ENCODE results near the gene MTURN.
A peak's percentile ranks its signal among the peaks of the same experiment; 100 is the strongest.
"Not testable (repeated sequence)": the region's sequence is repeated elsewhere in the genome, so short reads cannot be mapped to it uniquely, and the experiment has no call there.

MTURN gene

GRCh38 chr7:30181211-30181610 lies 46.4 kb downstream of the MTURN start:
- no peak for DNase-seq

GRCh38 chr7:30181736-30182522 lies 47.1 kb downstream of the MTURN start:
- DNase-seq: no peak

- no peak for DNase-seq
Measured at GRCh38 chr7:30182814-30183213, 48.0 kb downstream of the MTURN start.

- no peak for DNase-seq
Measured at GRCh38 chr7:30183749-30184369, 49.1 kb downstream of the MTURN start.

- DNase-seq: peak; percentile 45 to 70
Measured at GRCh38 chr7:30184791-30185487, 50.2 kb downstream of the MTURN start.

GRCh38 chr7:30185496-30185895 lies 50.7 kb downstream of the MTURN start:
- DNase-seq: no peak

GRCh38 chr7:30186725-30187124 lies 51.9 kb downstream of the MTURN start:
- DNase-seq: no peak

- DNase-seq: no peak
Measured at GRCh38 chr7:30187513-30187912, 52.7 kb downstream of the MTURN start.

- not testable (repeated sequence) for DNase-seq
Measured at GRCh38 chr7:30188381-30188780, 53.6 kb downstream of the MTURN start.

- DNase-seq: no peak
Measured at GRCh38 chr7:30188811-30189210, 54.0 kb downstream of the MTURN start.

GRCh38 chr7:30191809-30192208 lies 57.0 kb downstream of the MTURN start:
- no peak for DNase-seq

- DNase-seq: no peak
Measured at GRCh38 chr7:30193336-30193943, 58.7 kb downstream of the MTURN start.

GRCh38 chr7:30196408-30196807 lies 61.6 kb downstream of the MTURN start:
- no peak for DNase-seq

- DNase-seq: no peak
Measured at GRCh38 chr7:30197438-30197837, 62.7 kb downstream of the MTURN start.

GRCh38 chr7:30199271-30199670 lies 64.5 kb downstream of the MTURN start:
- DNase-seq: no peak

- no peak for DNase-seq
Measured at GRCh38 chr7:30200591-30200990, 65.8 kb downstream of the MTURN start.

GRCh38 chr7:30201161-30201666 lies 66.4 kb downstream of the MTURN start:
- no peak for DNase-seq

GRCh38 chr7:30201921-30202320 lies 67.1 kb downstream of the MTURN start:
- no peak for DNase-seq

- no peak for DNase-seq
Measured at GRCh38 chr7:30202671-30203070, 67.9 kb downstream of the MTURN start.

- DNase-seq: peak in 1 of 2 donors; percentile 12
Measured at GRCh38 chr7:30206491-30206890, 71.7 kb downstream of the MTURN start.

GRCh38 chr7:30206942-30207341 lies 72.2 kb downstream of the MTURN start:
- no peak for DNase-seq

GRCh38 chr7:30207376-30207775 lies 72.6 kb downstream of the MTURN start:
- no peak for DNase-seq

- DNase-seq: no peak
Measured at GRCh38 chr7:30209951-30210350, 75.2 kb downstream of the MTURN start.

Data from hippocampal formation (tissue), 2 donors.